Measurements from ENCODE around the gene MAB21L3. TPM values are rescaled to one million over a fixed set of nuclear protein-coding genes. Genes with fewer than 3 reads are reported as not detected.
A peak's percentile ranks its signal among the peaks of the same experiment; 100 is the strongest.

The MAB21L3 gene
- total RNA-seq (not detected), polyA plus RNA-seq (ENCODE audit: insufficient read depth in 1 of 8, insufficient read length in 8 of 8, low replicate concordance in 1 of 8) (under 1 TPM in 1 of 8 donors, not detected in 7; 0.29 TPM)
- long read RNA-seq, donor 1, result 0 reads
- long read RNA-seq, donor 2, result 0 reads
- long read RNA-seq, donor 3, result 0 reads
- long read RNA-seq, donor 4, result 0 reads
- long read RNA-seq, donor 5, result 0 reads
- long read RNA-seq, donor 6, result 0 reads
- long read RNA-seq, donor 7, result 0 reads
- long read RNA-seq, donor 8, result 0 reads
- long read RNA-seq, donor 9, result 0 reads
- long read RNA-seq, donor 10, result 0 reads
- long read RNA-seq, donor 11, result 0 reads

DNA sequence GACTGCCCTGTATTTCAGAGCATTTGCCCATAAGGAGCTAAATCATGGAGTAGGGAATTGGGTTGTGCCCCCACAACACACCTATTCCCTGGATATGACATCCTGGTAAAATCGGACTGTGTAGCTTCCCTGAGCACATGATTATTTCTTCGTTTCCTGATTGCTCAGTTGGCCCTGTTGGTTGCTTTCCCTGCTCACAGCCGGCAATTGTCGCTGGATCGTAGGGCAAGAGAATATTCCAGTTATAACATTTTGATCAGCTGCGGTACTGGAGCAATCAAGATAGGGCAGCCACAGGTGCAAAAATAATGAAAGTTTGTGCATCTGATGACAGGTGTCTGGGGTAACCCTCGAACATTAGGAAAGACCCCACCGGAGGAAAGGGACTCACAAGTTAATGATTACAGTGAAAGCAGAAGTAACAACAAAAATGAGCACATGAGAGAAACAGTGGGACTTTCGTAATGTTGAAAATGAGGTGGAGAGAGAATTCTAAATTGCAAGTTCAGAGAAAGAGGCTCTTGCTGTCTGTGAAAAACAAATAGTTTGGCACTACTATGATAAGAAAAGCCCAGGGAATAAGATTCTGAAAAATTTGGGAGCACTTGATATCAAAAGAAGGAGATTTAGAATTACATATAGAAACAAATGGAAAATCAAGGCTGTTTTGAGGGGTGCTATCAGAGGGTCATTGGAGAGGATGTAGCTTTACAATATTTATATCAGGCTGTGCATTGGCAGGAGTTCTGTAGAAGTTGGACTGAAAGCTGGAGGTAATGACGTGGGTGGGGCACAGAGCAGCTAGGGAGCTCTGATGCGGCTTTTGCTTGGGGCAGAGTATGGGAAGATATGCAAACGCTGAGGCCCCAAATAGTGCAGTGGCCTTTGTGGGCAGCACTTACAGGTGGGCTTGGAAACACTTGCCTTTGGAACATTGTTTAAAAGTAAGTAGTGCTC lies at the start of gene MAB21L3:
MAB21L3 (plus strand) TSS at position 833 of the 957 bp plus-strand sequence. CDS start 1,217 bp downstream, outside the sequence.
- H3K27me3 ChIP-seq (ENCODE audit: control insufficient read depth, insufficient read depth, low read length), result no peaks in the 10 kb centered on the region
- DNase-seq, result no peak
- WGBS (ENCODE audit: insufficient coverage), result 60% methylated on average over 12 of the region's 12 CpGs
- H3K9me3 ChIP-seq (replicated peaks; ENCODE audit: control insufficient read depth, low read depth, low read length), result no peaks in the 10 kb centered on the region
- no peaks in the 10 kb centered on the region for H3K36me3 ChIP-seq (ENCODE audit: control insufficient read depth, insufficient read depth, low read length)
- H3K4me1 ChIP-seq (ENCODE audit: control insufficient read depth, insufficient read depth, low read length), result peaks cover 4% of the 10 kb centered on the region
- H3K4me3 ChIP-seq (ENCODE audit: low read length), result no peak within 1 kb of the TSS
- no peak within 1 kb of the TSS for H3K27ac ChIP-seq (ENCODE audit: low read length)

DNA sequence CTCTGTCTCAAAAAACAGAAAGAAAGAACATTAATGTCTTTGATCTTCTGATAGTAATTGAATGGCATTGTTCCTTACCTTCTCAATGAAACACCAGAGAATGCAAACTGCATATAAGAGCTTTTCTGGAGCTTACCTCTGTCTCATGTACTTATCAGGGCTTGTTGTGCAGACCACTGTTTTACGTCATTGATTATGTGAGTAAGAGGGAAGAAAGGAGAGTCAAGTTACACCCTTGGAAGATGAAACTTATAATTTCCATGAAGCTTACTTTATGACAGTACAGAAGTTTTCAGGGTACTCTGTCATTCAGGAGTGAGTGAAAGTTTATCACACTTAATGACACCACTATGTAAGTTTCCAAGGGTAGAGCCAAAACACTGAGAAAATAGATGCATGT lies 49.0 kb upstream of the MAB21L3 start:
- H3K4me3 ChIP-seq (ENCODE audit: low read length), result no peak overlapping the region
- no peaks in the 10 kb centered on the region for H3K4me1 ChIP-seq (ENCODE audit: control insufficient read depth, insufficient read depth, low read length)
- H3K27me3 ChIP-seq (ENCODE audit: control insufficient read depth, insufficient read depth, low read length), result no peaks in the 10 kb centered on the region
- no peak overlapping the region for H3K27ac ChIP-seq (ENCODE audit: low read length)
- no CpG with 5 or more reads among the region's 1 CpG for WGBS (ENCODE audit: insufficient coverage)
- H3K36me3 ChIP-seq (ENCODE audit: control insufficient read depth, insufficient read depth, low read length), result no peaks in the 10 kb centered on the region
- DNase-seq, result no peak
- peaks cover 2% of the 10 kb centered on the region for H3K9me3 ChIP-seq (replicated peaks; ENCODE audit: control insufficient read depth, low read depth, low read length)

DNA sequence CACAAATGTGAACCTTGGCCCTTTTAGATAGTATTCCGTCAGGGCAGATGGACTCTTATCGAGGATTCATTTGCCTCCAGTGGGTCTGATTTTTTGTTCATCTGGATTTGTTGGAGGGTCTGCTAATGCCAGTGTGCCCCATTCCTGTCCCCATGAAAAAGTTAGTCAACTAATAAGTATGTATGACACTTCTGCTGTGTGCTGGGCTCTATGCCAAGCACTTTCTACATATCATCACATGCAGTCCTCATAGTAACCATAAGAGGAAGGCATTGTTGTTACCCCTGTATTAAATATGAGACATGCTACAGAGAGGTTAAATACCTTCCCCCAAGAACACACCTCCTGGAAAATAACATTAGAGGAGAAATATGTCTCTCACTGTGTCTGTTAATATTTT lies 46.6 kb upstream of the MAB21L3 start:
- DNase-seq, result peak; percentile 13
- Histone ChIP-seq H3K4me1 (ENCODE audit: control insufficient read depth, insufficient read depth, low read length) (peaks cover 3% of the 10 kb centered on the region), H3K27me3 (ENCODE audit: control insufficient read depth, insufficient read depth, low read length) (no peaks in the 10 kb centered on the region), H3K27ac (ENCODE audit: low read length) (no peak overlapping the region), H3K4me3 (ENCODE audit: low read length) (no peak overlapping the region), H3K9me3 (replicated peaks; ENCODE audit: control insufficient read depth, low read depth, low read length) (no peaks in the 10 kb centered on the region), H3K36me3 (ENCODE audit: control insufficient read depth, insufficient read depth, low read length) (no peaks in the 10 kb centered on the region)
- 67% methylated on average over 1 of the region's 2 CpGs for WGBS (ENCODE audit: insufficient coverage)

DNA sequence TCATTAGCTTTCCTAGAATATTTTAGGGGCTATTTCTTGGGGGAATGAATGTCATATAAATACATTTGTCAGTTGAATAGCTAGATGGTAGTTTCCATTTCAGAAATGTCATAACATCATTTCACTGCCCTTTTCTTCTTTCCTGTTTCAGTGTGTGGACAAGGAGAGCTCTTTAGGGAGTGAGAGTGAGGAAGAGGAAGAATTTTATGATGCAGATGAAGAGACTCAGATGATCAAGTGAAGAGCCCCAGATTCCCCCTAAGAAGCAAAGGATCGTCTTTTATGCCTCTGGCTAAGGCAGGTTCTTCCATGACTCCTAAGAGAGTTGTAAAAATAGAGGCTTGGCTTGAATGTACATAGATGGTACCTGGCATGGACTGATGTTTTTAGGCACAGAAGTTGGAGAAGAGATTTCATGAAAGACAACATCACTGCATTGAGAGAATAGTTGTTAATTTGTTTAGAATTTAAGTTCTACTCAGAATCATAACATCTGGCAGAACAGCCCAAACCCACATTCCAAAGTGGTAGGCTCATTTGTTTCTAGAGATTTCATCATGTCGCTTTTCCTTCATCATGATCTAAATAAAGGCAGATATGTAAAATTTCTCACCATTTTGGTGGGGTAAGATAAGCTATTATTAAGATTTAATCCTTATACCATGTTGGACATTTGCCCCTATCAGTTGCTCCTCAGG lies 44.2 kb upstream of the MAB21L3 start:
- WGBS (ENCODE audit: insufficient coverage), result 40% methylated on average over 1 of the region's 2 CpGs
- Histone ChIP-seq H3K36me3 (ENCODE audit: control insufficient read depth, insufficient read depth, low read length) (no peaks in the 10 kb centered on the region), H3K27me3 (ENCODE audit: control insufficient read depth, insufficient read depth, low read length) (no peaks in the 10 kb centered on the region), H3K4me1 (ENCODE audit: control insufficient read depth, insufficient read depth, low read length) (peaks cover 3% of the 10 kb centered on the region), H3K27ac (ENCODE audit: low read length) (peak overlapping the region; percentile 52), H3K4me3 (ENCODE audit: low read length) (no peak overlapping the region), H3K9me3 (replicated peaks; ENCODE audit: control insufficient read depth, low read depth, low read length) (no peaks in the 10 kb centered on the region)
- DNase-seq, result peak; percentile 77

DNA sequence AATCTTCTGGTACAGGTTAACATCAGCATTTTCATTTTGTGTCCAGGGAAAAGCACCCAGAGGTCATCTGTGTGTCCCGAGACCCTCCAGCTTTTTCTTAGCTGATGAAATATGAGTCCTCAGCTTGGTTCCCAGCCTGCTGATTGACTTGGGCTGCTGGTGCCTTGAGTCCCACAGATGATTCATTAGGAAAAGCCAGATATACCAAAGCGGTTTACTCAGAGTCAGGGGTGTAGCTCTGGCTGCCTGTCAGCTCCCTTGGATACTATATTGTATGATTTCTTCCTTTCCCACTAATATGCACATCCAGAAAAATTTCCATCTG lies 43.7 kb upstream of the MAB21L3 start:
- H3K4me1 ChIP-seq (ENCODE audit: control insufficient read depth, insufficient read depth, low read length), result peaks cover 3% of the 10 kb centered on the region
- H3K36me3 ChIP-seq (ENCODE audit: control insufficient read depth, insufficient read depth, low read length), result no peaks in the 10 kb centered on the region
- 10% methylated on average over 1 of the region's 2 CpGs for WGBS (ENCODE audit: insufficient coverage)
- no peak overlapping the region for H3K4me3 ChIP-seq (ENCODE audit: low read length)
- DNase-seq, result peak; percentile 86
- H3K27ac ChIP-seq (ENCODE audit: low read length), result peak overlapping the region; percentile 52
- no peaks in the 10 kb centered on the region for H3K9me3 ChIP-seq (replicated peaks; ENCODE audit: control insufficient read depth, low read depth, low read length)
- H3K27me3 ChIP-seq (ENCODE audit: control insufficient read depth, insufficient read depth, low read length), result no peaks in the 10 kb centered on the region

DNA sequence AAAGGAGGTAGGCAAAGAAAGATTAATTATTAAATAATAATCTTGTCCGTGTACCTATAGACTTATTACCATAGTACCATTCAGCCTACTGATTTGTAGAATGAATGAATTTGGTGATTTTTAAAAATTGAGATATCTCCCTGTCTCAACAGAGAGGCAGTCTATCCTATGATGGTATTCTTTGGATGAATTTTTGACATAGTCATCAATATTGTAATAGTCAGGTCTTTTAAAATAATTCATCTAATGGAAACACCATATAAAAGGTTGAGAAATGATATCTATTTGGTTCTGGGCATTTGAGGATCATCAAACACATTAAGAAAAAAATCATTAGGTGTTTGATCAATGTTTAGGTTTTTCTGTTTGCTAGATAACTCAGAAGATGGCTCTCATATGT lies 35.6 kb upstream of the MAB21L3 start:
- Histone ChIP-seq H3K27ac (ENCODE audit: low read length) (no peak overlapping the region), H3K9me3 (replicated peaks; ENCODE audit: control insufficient read depth, low read depth, low read length) (no peaks in the 10 kb centered on the region), H3K4me3 (ENCODE audit: low read length) (no peak overlapping the region), H3K27me3 (ENCODE audit: control insufficient read depth, insufficient read depth, low read length) (no peaks in the 10 kb centered on the region), H3K36me3 (ENCODE audit: control insufficient read depth, insufficient read depth, low read length) (no peaks in the 10 kb centered on the region), H3K4me1 (ENCODE audit: control insufficient read depth, insufficient read depth, low read length) (no peaks in the 10 kb centered on the region)
- DNase-seq, result no peak
- WGBS (ENCODE audit: insufficient coverage), result no CpG with 5 or more reads among the region's 1 CpG

DNA sequence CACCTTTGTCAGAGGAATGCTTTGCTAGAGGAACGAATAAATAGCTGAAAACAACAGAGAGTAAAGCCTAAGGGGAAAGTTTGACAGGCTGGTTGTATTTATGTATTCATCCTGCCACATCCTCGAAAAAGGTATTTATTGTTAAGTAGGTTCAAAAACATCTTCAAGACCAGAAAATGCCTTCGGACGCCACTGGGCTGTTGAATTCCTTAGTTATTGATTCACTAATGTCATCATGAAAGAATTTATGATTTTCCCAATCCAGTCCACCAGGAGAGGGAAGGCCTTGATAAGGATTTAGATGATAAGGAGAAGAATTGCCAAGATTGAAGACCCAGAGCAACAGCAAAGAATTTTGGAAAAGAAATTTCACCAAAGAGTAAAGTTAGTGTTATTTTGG lies 35.2 kb upstream of the MAB21L3 start:
- H3K27ac ChIP-seq (ENCODE audit: low read length), result no peak overlapping the region
- WGBS (ENCODE audit: insufficient coverage), result 90% methylated on average over 2 of the region's 4 CpGs
- H3K4me3 ChIP-seq (ENCODE audit: low read length), result no peak overlapping the region
- H3K4me1 ChIP-seq (ENCODE audit: control insufficient read depth, insufficient read depth, low read length), result no peaks in the 10 kb centered on the region
- no peaks in the 10 kb centered on the region for H3K9me3 ChIP-seq (replicated peaks; ENCODE audit: control insufficient read depth, low read depth, low read length)
- no peaks in the 10 kb centered on the region for H3K36me3 ChIP-seq (ENCODE audit: control insufficient read depth, insufficient read depth, low read length)
- no peak for DNase-seq
- no peaks in the 10 kb centered on the region for H3K27me3 ChIP-seq (ENCODE audit: control insufficient read depth, insufficient read depth, low read length)

- Histone ChIP-seq H3K4me1 (ENCODE audit: control insufficient read depth, insufficient read depth, low read length) (no peaks in the 10 kb centered on the region), H3K27me3 (ENCODE audit: control insufficient read depth, insufficient read depth, low read length) (no peaks in the 10 kb centered on the region), H3K9me3 (replicated peaks; ENCODE audit: control insufficient read depth, low read depth, low read length) (no peaks in the 10 kb centered on the region), H3K4me3 (ENCODE audit: low read length) (no peak overlapping the region), H3K36me3 (ENCODE audit: control insufficient read depth, insufficient read depth, low read length) (no peaks in the 10 kb centered on the region), H3K27ac (ENCODE audit: low read length) (no peak overlapping the region)
- no CpG with 5 or more reads among the region's 3 CpGs for WGBS (ENCODE audit: insufficient coverage)
- no peak for DNase-seq
Observed at GRCh38 chr1:116076831-116077230, 34.4 kb upstream of the MAB21L3 start.

DNA sequence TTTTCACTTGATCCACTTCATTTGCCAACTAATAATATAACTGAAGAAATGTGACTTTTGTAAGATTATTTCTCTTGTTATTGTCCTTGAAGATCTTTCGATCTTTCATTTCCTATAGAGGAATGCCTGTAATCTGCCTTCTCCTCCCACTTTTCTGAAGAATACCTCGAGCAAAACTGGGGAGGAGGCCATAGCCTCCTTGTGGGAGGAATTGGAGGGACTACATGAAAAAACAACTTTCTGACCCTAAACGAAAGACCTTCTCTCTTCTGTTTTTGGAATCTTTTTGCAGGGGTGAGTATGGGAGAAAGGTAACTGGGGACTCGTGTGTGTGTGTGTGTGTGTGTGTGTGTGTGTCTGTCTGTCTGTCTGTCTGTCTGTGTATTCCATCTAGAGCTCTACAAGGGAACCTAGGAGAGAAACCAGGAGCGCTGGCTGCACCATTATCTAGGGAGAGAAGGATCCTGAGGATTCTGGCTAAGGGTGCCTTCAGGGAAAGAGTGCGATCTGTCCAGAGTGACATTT lies 32.4 kb upstream of the MAB21L3 start:
- WGBS (ENCODE audit: insufficient coverage), result 100% methylated on average over 2 of the region's 6 CpGs
- H3K4me3 ChIP-seq (ENCODE audit: low read length), result no peak overlapping the region
- no peaks in the 10 kb centered on the region for H3K4me1 ChIP-seq (ENCODE audit: control insufficient read depth, insufficient read depth, low read length)
- DNase-seq, result no peak
- no peaks in the 10 kb centered on the region for H3K9me3 ChIP-seq (replicated peaks; ENCODE audit: control insufficient read depth, low read depth, low read length)
- H3K27me3 ChIP-seq (ENCODE audit: control insufficient read depth, insufficient read depth, low read length), result no peaks in the 10 kb centered on the region
- H3K27ac ChIP-seq (ENCODE audit: low read length), result no peak overlapping the region
- H3K36me3 ChIP-seq (ENCODE audit: control insufficient read depth, insufficient read depth, low read length), result no peaks in the 10 kb centered on the region

DNA sequence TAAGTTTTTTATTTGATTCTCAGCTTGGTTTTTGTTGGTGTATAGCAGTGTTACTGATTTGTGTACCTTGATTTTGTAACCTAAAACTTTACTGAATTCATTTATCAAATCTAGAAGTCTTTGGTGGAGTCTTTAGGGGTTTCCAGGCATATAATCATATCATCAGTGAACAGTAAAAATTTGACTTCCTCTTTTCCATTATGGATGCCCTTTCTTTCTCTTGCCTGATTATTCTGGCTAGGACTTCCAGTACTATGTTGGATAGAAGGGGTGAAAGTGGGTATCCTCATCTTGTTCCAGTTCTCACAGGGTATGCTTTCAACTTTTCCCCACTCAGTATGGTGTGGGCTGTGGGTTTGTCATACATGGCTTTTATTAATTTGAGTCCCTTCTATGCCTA lies 23.6 kb upstream of the MAB21L3 start:
- no peaks in the 10 kb centered on the region for H3K36me3 ChIP-seq (ENCODE audit: control insufficient read depth, insufficient read depth, low read length)
- peaks cover 3% of the 10 kb centered on the region for H3K9me3 ChIP-seq (replicated peaks; ENCODE audit: control insufficient read depth, low read depth, low read length)
- DNase-seq, result no peak
- no peaks in the 10 kb centered on the region for H3K27me3 ChIP-seq (ENCODE audit: control insufficient read depth, insufficient read depth, low read length)
- H3K4me1 ChIP-seq (ENCODE audit: control insufficient read depth, insufficient read depth, low read length), result no peaks in the 10 kb centered on the region
- H3K4me3 ChIP-seq (ENCODE audit: low read length), result no peak overlapping the region
- no peak overlapping the region for H3K27ac ChIP-seq (ENCODE audit: low read length)

Data from muscle of leg (tissue), 16 donors.